HL-60 (cell line): ENCODE results near the gene COPS8.

Experiments
- CTCF ChIP-seq: IDR thresholded peaks from one replicate; pipeline ENCODE4 v1.5.1; 2011; ENCODE audit warnings: low read length, control low read depth, inconsistent platforms; ENCODE audit not compliant: insufficient read depth
- POLR2AphosphoS5 ChIP-seq: IDR thresholded peaks from 2 replicates; pipeline ENCODE4 v1.6.1; 2012; ENCODE audit warnings: low read depth
- SPI1 ChIP-seq: IDR thresholded peaks from 2 replicates; pipeline ENCODE4 v1.6.1; 2012; ENCODE audit warnings: low read depth, mild to moderate bottlenecking, borderline replicate concordance

- TF ChIP-seq CTCF (no peak), POLR2AphosphoS5 (no peak), SPI1 (no peak)
Measured at GRCh38 chr2:237121321-237121720, 35.6 kb downstream of the COPS8 start.
